ENCODE measurements around the gene GALNT1. TPM values are rescaled to one million over a fixed set of nuclear protein-coding genes. Genes with fewer than 3 reads are reported as not detected.
A peak's percentile ranks its signal among the peaks of the same experiment; 100 is the strongest.

Gene GALNT1
- total and polyA plus RNA-seq, 10 of the 15 experiments (the other 5 are each of a cell fraction or from before 2014, with no cell fraction given), result 8.0 to 53.7 (median 29.9) TPM

- TF ChIP-seq MEF2B (IDR thresholded peaks at IDR 0.05; ENCODE audit: partially characterized antibody, poor library complexity, severe bottlenecking), result no peak
- TF ChIP-seq RUNX3 (IDR thresholded peaks at IDR 0.05; ENCODE audit: low read length), result no peak
- no peak for TF ChIP-seq NFYB (IDR thresholded peaks at IDR 0.05; ENCODE audit: insufficient read depth, low read depth, low read length)
- TF ChIP-seq RELB (IDR thresholded peaks at IDR 0.05; ENCODE audit: low read depth), result no peak
- TF ChIP-seq, protein P1, sequence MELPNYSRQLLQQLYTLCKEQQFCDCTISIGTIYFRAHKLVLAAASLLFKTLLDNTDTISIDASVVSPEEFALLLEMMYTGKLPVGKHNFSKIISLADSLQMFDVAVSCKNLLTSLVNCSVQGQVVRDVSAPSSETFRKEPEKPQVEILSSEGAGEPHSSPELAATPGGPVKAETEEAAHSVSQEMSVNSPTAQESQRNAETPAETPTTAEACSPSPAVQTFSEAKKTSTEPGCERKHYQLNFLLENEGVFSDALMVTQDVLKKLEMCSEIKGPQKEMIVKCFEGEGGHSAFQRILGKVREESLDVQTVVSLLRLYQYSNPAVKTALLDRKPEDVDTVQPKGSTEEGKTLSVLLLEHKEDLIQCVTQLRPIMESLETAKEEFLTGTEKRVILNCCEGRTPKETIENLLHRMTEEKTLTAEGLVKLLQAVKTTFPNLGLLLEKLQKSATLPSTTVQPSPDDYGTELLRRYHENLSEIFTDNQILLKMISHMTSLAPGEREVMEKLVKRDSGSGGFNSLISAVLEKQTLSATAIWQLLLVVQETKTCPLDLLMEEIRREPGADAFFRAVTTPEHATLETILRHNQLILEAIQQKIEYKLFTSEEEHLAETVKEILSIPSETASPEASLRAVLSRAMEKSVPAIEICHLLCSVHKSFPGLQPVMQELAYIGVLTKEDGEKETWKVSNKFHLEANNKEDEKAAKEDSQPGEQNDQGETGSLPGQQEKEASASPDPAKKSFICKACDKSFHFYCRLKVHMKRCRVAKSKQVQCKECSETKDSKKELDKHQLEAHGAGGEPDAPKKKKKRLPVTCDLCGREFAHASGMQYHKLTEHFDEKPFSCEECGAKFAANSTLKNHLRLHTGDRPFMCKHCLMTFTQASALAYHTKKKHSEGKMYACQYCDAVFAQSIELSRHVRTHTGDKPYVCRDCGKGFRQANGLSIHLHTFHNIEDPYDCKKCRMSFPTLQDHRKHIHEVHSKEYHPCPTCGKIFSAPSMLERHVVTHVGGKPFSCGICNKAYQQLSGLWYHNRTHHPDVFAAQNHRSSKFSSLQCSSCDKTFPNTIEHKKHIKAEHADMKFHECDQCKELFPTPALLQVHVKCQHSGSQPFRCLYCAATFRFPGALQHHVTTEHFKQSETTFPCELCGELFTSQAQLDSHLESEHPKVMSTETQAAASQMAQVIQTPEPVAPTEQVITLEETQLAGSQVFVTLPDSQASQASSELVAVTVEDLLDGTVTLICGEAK (IDR thresholded peaks at IDR 0.05; ENCODE audit: borderline replicate concordance), result no peak
- TF ChIP-seq, protein P2, sequence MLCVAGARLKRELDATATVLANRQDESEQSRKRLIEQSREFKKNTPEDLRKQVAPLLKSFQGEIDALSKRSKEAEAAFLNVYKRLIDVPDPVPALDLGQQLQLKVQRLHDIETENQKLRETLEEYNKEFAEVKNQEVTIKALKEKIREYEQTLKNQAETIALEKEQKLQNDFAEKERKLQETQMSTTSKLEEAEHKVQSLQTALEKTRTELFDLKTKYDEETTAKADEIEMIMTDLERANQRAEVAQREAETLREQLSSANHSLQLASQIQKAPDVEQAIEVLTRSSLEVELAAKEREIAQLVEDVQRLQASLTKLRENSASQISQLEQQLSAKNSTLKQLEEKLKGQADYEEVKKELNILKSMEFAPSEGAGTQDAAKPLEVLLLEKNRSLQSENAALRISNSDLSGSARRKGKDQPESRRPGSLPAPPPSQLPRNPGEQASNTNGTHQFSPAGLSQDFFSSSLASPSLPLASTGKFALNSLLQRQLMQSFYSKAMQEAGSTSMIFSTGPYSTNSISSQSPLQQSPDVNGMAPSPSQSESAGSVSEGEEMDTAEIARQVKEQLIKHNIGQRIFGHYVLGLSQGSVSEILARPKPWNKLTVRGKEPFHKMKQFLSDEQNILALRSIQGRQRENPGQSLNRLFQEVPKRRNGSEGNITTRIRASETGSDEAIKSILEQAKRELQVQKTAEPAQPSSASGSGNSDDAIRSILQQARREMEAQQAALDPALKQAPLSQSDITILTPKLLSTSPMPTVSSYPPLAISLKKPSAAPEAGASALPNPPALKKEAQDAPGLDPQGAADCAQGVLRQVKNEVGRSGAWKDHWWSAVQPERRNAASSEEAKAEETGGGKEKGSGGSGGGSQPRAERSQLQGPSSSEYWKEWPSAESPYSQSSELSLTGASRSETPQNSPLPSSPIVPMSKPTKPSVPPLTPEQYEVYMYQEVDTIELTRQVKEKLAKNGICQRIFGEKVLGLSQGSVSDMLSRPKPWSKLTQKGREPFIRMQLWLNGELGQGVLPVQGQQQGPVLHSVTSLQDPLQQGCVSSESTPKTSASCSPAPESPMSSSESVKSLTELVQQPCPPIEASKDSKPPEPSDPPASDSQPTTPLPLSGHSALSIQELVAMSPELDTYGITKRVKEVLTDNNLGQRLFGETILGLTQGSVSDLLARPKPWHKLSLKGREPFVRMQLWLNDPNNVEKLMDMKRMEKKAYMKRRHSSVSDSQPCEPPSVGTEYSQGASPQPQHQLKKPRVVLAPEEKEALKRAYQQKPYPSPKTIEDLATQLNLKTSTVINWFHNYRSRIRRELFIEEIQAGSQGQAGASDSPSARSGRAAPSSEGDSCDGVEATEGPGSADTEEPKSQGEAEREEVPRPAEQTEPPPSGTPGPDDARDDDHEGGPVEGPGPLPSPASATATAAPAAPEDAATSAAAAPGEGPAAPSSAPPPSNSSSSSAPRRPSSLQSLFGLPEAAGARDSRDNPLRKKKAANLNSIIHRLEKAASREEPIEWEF (IDR thresholded peaks at IDR 0.05; ENCODE audit: insufficient replicate concordance, low read depth, low read length), result no peak
- TF ChIP-seq TCF7 (IDR thresholded peaks at IDR 0.05; ENCODE audit: borderline replicate concordance), result no peak
- TF ChIP-seq ASH2L (IDR thresholded peaks at IDR 0.05; ENCODE audit: borderline replicate concordance, low read depth), result no peak
- peak; percentile 50; the same call in 1 of the 2 replicates for TF ChIP-seq SPI1 (IDR thresholded peaks at IDR 0.05; ENCODE audit: borderline replicate concordance, insufficient read depth, low read depth, low read length)
- TF ChIP-seq FOS (IDR thresholded peaks at IDR 0.05; ENCODE audit: borderline replicate concordance, extremely low read depth, insufficient read length), result no peak
- TF ChIP-seq TCF3 (IDR thresholded peaks at IDR 0.05; ENCODE audit: borderline replicate concordance, insufficient read depth, low read depth, low read length), result no peak
- peak; percentile 87 for TF ChIP-seq BACH1 (IDR thresholded peaks at IDR 0.05; ENCODE audit: borderline replicate concordance)
- TF ChIP-seq RBBP5 (conservative IDR thresholded peaks at IDR 0.05), result no peak
- TF ChIP-seq ZNF622 (IDR thresholded peaks at IDR 0.05), result no peak
- TF ChIP-seq CBFB (IDR thresholded peaks at IDR 0.05; ENCODE audit: low read depth), result no peak
- peak; percentile 75 for TF ChIP-seq NR2F1 (conservative IDR thresholded peaks at IDR 0.05)
- no peak for TF ChIP-seq RAD21 (IDR thresholded peaks at IDR 0.05; ENCODE audit: insufficient read depth, low read depth, low read length)
- no peak for TF ChIP-seq ZNF274 (IDR thresholded peaks at IDR 0.05; ENCODE audit: insufficient read depth, insufficient read length)
- TF ChIP-seq RELA (IDR thresholded peaks at IDR 0.05; ENCODE audit: borderline replicate concordance, partially characterized antibody), result peak; percentile 28
Measured at GRCh38 chr18:35580701-35581539, 620 bp upstream of the GALNT1 start (continued).
